ENCODE data around the gene ACAD9.
"Not testable (repeated sequence)": the region's sequence is repeated elsewhere in the genome, so short reads cannot be mapped to it uniquely, and the experiment has no call there.

Gene ACAD9

GRCh38 chr3:128895843-128896697, 16.6 kb downstream of the ACAD9 start:
- no peak for DNase-seq (ENCODE audit: low read depth)

GRCh38 chr3:128902426-128902825, 23.0 kb downstream of the ACAD9 start:
- no peak for DNase-seq (ENCODE audit: low read depth)

DNA sequence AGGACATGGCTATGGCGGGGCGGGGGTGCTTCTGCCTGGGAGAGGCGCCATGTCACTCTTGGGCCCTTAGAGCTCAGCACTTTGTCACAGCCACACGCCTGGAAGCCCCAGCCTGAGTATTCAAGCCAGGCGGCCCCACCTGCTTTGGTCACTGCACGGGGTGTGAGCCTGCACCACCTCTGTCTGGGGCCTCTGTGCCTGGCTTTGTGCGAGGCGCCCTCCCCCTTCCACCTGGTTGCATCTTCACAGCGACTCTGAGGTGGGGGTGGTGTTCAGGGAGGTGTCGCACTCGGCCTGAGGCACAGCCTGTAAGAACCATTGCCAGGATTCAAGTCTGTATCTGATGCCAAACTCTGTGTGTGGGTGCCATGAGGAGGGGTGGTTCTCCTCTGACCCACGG, 24.1 kb downstream of the ACAD9 start:
- DNase-seq (ENCODE audit: low read depth) = no peak

DNA sequence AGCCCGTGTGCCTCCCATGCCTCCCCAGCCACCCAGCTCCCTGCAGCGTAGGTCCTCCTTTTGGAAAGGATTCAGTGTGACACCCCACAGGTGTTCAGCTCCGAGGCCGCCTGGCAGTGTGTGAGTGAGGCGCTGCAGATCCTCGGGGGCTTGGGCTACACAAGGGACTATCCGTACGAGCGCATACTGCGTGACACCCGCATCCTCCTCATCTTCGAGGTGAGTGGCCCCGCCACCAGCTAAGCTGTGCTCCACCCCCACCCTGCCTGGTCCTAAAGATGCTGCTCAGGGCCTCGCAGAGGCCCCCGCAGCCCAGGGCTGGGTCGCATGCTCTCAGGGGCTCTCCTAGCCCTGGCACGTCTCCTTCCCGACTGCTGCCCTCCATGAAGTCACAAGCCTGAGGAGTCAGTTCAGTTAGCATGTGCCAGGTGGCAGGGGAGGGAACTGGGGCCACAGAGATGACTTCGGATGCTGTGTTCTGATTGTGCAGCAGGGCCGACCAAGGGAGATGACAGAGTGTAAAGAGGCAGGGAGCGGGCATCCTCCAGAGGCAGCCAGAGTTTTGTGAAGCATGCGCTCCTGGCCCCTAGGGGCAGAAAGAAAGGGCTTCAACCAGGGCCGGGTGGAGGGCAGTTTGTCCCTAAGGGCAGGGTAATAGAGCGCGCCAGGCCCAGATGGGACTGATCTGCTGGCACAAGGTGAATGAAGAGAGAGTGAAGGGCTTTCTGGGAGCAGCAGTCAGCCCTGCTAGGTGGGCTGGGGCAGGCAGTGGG, 26.8 kb downstream of the ACAD9 start:
- no peak for DNase-seq (ENCODE audit: low read depth)

- DNase-seq (ENCODE audit: low read depth) = no peak
Measured at GRCh38 chr3:128906804-128907525, 27.5 kb downstream of the ACAD9 start.

- DNase-seq (ENCODE audit: low read depth) = no peak
Measured at GRCh38 chr3:128907706-128908445, 28.5 kb downstream of the ACAD9 start.

DNA sequence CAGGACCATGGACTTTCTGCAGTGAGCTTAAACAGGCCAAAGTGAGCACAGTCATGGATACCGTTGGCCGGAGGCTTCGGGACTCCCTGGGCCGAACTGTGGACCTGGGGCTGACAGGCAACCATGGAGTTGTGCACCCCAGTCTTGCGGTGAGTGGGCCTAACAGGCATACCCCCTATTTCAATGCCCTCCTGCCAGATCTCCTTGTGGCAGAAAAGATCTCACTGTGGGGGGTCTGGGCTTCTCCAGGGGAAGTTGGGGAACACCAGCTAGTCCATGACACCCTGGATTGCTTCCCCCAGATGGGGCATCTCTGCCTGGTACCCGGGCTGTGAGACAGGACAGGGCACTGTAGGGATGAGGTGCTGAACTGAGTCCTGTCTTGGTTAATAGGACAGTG, 29.5 kb downstream of the ACAD9 start:
- DNase-seq (ENCODE audit: low read depth) = no peak

- no peak for DNase-seq (ENCODE audit: low read depth)
Measured at GRCh38 chr3:128910006-128910405, 30.6 kb downstream of the ACAD9 start.

DNA sequence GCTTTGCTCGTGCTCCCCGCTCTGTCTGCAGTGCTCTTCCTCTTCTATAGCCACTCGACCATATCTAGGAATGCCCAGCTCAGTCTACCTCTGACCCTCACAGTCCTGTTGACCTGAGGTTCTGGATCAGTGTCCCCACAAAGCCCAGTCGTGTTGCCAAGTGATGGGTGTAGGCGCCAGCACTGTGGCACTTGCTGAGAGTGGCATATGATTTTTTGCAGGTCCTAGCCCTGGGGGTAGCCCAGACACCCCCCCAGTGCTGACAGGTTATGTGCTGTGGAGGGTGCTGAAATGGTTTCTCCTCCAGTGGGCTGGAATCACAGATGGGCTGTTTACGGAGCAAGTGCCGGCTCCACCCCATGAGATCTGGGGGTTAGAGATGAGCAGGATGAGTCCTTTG, 32.5 kb downstream of the ACAD9 start:
- DNase-seq (ENCODE audit: low read depth) = no peak

GRCh38 chr3:128914966-128915645, 35.7 kb downstream of the ACAD9 start:
- no peak for DNase-seq (ENCODE audit: low read depth)

- DNase-seq (ENCODE audit: low read depth) = no peak
Measured at GRCh38 chr3:128917291-128917690, 37.9 kb downstream of the ACAD9 start.

GRCh38 chr3:128919988-128920387, 40.6 kb downstream of the ACAD9 start:
- no peak for DNase-seq (ENCODE audit: low read depth)

GRCh38 chr3:128922804-128923459, 43.5 kb downstream of the ACAD9 start:
- peak; percentile 22 for DNase-seq (ENCODE audit: low read depth)

GRCh38 chr3:128923576-128923975, 44.2 kb downstream of the ACAD9 start:
- DNase-seq (ENCODE audit: low read depth) = no peak

DNA sequence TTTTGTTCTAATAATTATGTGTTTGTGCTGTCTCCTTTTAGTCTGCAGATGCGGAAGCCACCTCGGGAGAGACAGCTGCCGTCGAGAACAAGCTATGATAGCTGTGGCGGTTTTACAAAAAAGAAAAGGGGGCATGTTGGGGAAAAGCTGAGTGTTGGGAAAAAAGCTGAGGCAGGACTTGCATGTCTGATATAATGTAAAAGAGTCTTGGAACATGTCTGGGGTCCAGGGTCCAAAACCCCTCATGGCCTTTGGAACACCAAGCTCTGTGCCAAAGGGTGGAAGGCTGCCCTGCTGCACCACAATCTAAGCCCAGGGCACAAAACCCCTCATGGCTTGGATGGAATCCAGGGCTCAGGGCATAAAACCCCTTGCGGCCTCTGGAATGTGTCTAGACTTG, 44.6 kb downstream of the ACAD9 start:
- DNase-seq (ENCODE audit: low read depth) = not testable (repeated sequence)

- no peak for DNase-seq (ENCODE audit: low read depth)
Measured at GRCh38 chr3:128929364-128929763, 49.9 kb downstream of the ACAD9 start.

GRCh38 chr3:128931046-128931445, 51.6 kb downstream of the ACAD9 start:
- no peak for DNase-seq (ENCODE audit: low read depth)

GRCh38 chr3:128932516-128933212, 53.2 kb downstream of the ACAD9 start:
- no peak for DNase-seq (ENCODE audit: low read depth)

DNA sequence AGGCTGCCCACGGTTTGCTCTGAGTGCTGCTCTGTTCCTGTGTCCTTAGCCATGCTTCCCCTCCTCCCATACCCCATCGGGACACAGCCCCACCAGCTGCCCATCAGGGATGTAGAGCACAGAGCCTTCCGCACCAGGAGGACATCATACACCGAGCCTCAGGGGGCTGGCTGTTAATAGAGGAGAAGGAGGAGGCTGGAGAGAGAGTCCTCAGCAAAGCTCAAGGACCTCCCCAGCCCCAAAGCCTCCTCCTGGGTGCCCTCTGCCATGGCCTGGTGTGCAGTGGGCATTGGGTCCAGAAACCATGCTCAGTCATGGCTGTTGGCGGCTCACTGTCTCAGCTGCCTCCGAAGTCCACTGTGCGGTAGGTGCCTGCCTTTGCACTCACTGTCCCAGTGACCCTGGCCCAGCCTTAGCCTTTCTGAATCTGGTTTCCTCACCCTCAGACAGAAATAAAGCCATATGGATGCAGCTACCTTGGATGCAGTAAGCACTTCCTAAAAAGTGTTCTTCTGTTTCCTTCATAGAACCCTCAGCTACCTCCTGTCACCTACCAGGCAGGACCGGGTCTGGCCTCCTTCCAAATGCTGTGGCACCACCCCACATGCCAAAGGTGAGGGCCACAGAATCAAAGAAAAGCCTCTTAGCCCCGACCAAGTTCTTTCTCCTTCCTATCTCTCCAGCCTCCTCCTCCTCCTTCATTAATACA, 53.9 kb downstream of the ACAD9 start:
- no peak for DNase-seq (ENCODE audit: low read depth)

DNA sequence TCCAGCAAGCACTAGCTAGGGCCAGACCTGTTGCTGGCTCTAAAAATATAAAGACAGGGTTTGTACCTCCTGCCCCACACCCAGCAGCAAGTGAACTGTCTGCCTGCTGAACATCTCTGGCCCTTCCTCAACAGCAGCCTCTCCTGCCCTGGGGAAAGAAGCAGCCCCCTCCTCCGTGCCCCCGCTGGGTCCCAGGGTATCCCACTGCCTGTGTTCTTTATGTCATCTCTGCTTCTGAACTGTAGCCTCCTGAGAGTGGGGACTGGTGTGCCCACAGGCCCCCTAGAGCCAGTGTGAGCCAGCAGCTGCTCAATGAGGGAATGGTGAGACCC, 54.5 kb downstream of the ACAD9 start:
- DNase-seq (ENCODE audit: low read depth) = no peak

All from T follicular helper cell (primary cell).